GM23338 (cell line): ENCODE measurements around the gene DNAAF2. TPM values are rescaled to one million over a fixed set of nuclear protein-coding genes. Genes with fewer than 3 reads are reported as not detected.

Experiments
- ATAC-seq: fragments of 200-7000 bp; cut with Tn5 transposase; 3 replicates; pipeline ENCODE4 v1.9.1; 2020
- DNase-seq: peaks from one replicate; pipeline ENCODE4 v3.0.0-alpha.2; 2015; ENCODE audit warnings: low spot score
- H2AFZ ChIP-seq: fragments of 200-600 bp; sonication (generic); 2 replicates; pipeline ENCODE4 v1.8.0; 2016; ENCODE audit warnings: antibody characterized with exemption, mild to moderate bottlenecking, moderate library complexity
- H3F3A ChIP-seq: fragments of 200-600 bp; sonication (generic); replicated peaks from 2 replicates; pipeline ENCODE4 v1.8.0; 2017; ENCODE audit warnings: antibody characterized with exemption, mixed run types, low read depth
- H3K27ac ChIP-seq: fragments of 200-600 bp; sonication (generic); 2 replicates; pipeline ENCODE4 v1.6.1; 2016; ENCODE audit warnings: low read depth
- H3K27me3 ChIP-seq: fragments of 200-600 bp; sonication (generic); 2 replicates; pipeline ENCODE4 v1.8.0; 2016; ENCODE audit warnings: mild to moderate bottlenecking, mixed run types, moderate library complexity; ENCODE audit not compliant: insufficient read depth
- H3K36me3 ChIP-seq: fragments of 200-600 bp; sonication (generic); 2 replicates; pipeline ENCODE4 v1.8.0; 2016; ENCODE audit warnings: mild to moderate bottlenecking; ENCODE audit not compliant: insufficient read depth
- H3K4me1 ChIP-seq: fragments of 200-600 bp; sonication (generic); 2 replicates; pipeline ENCODE4 v1.8.0; 2016; ENCODE audit warnings: mild to moderate bottlenecking, moderate library complexity; ENCODE audit not compliant: insufficient read depth
- H3K4me2 ChIP-seq: fragments of 200-600 bp; sonication (generic); 2 replicates; pipeline ENCODE4 v1.7.1; 2017; ENCODE audit warnings: mixed run types
- H3K4me3 ChIP-seq: fragments of 200-600 bp; sonication (generic); 2 replicates; pipeline ENCODE4 v1.6.1; 2016; ENCODE audit warnings: mixed run types
- H3K79me2 ChIP-seq: fragments of 200-600 bp; sonication (generic); replicated peaks from 2 replicates; pipeline ENCODE4 v1.8.0; 2017; ENCODE audit warnings: mild to moderate bottlenecking; ENCODE audit not compliant: insufficient read depth
- H3K9me2 ChIP-seq: fragments of 200-600 bp; sonication (generic); 2 replicates; pipeline ENCODE4 v1.8.0; 2017; ENCODE audit not compliant: insufficient read depth
- H4K20me1 ChIP-seq: fragments of 200-600 bp; sonication (generic); replicated peaks from 2 replicates; pipeline ENCODE4 v1.8.0; 2017; ENCODE audit warnings: mild to moderate bottlenecking; ENCODE audit not compliant: insufficient read depth
- H3K27ac Mint-ChIP-seq: 2 replicates; pipeline ENCODE4 v1.8.0; 2020; ENCODE audit warnings: inconsistent platforms, mild to moderate bottlenecking, moderate library complexity, mixed read lengths
- H3K27me3 Mint-ChIP-seq: 3 replicates; pipeline ENCODE4 v1.8.0; 2022; ENCODE audit warnings: low read depth, mild to moderate bottlenecking, moderate library complexity, mixed read lengths, inconsistent platforms; ENCODE audit not compliant: insufficient read depth, poor library complexity
- H3K36me3 Mint-ChIP-seq: 3 replicates; pipeline ENCODE4 v1.8.0; 2021; ENCODE audit warnings: low read depth, mild to moderate bottlenecking, inconsistent platforms, moderate library complexity, mixed read lengths
- H3K4me1 Mint-ChIP-seq: 3 replicates; pipeline ENCODE4 v1.8.0; 2020; ENCODE audit warnings: mild to moderate bottlenecking, inconsistent platforms, mixed read lengths
- H3K4me3 Mint-ChIP-seq: 3 replicates; pipeline ENCODE4 v1.8.0; 2021; ENCODE audit warnings: moderate library complexity, mild to moderate bottlenecking, inconsistent platforms, mixed read lengths
- H3K9me3 Mint-ChIP-seq: 3 replicates; pipeline ENCODE4 v1.8.0; 2020; ENCODE audit warnings: moderate library complexity, mild to moderate bottlenecking, inconsistent platforms, mixed read lengths
- CREB1 ChIP-seq: fragments of 250-450 bp; sonication (Bioruptor Pico); IDR thresholded peaks from 2 replicates; pipeline ENCODE4 v1.5.0; 2020; ENCODE audit warnings: low read depth, mild to moderate bottlenecking, moderate library complexity
- CTCF ChIP-seq, 2 experiments: fragments of 200-600 bp in 1 of 2; sonication (generic) in 1 of 2; conservative IDR thresholded peaks; 2 replicates each; pipeline versions ENCODE4 v1.5.1 to v1.6.1; 2016 to 2017; ENCODE audit warnings: antibody characterized with exemption in 2 of 2, low read depth in 2 of 2, mild to moderate bottlenecking in 2 of 2, moderate library complexity in 1 of 2
- EZH2 ChIP-seq: fragments of 200-600 bp; sonication (generic); IDR thresholded peaks from one replicate; pipeline ENCODE4 v1.8.0; 2017; ENCODE audit warnings: antibody characterized with exemption, mild to moderate bottlenecking, low read depth; ENCODE audit not compliant: unreplicated experiment
- EZH2phosphoT487 ChIP-seq: fragments of 200-600 bp; sonication (generic); IDR thresholded peaks from one replicate; pipeline ENCODE4 v1.8.1; 2018; ENCODE audit warnings: antibody characterized with exemption; ENCODE audit not compliant: unreplicated experiment
- JUNB ChIP-seq: IDR thresholded peaks from one replicate; pipeline ENCODE4 v1.6.1; 2016; ENCODE audit warnings: antibody characterized with exemption; ENCODE audit not compliant: unreplicated experiment
- NANOG ChIP-seq: IDR thresholded peaks from 2 replicates; pipeline ENCODE4 v1.6.1; 2016; ENCODE audit warnings: antibody characterized with exemption, borderline replicate concordance
- POLR2AphosphoS5 ChIP-seq: IDR thresholded peaks from 2 replicates; pipeline ENCODE4 v1.6.1; 2016; ENCODE audit warnings: antibody characterized with exemption, low read depth
- STAT1 ChIP-seq: IDR thresholded peaks from one replicate; pipeline ENCODE4 v1.6.1; 2016; ENCODE audit warnings: antibody characterized with exemption; ENCODE audit not compliant: unreplicated experiment
- ZNF114 ChIP-seq: fragments of 250-450 bp; sonication (Bioruptor Pico); IDR thresholded peaks from 2 replicates; pipeline ENCODE4 v1.5.0; 2020; ENCODE audit warnings: mild to moderate bottlenecking, moderate library complexity
- ZNF331 ChIP-seq: fragments of 250-450 bp; sonication (Bioruptor Pico); IDR thresholded peaks from 2 replicates; pipeline ENCODE4 v1.5.0; 2020; ENCODE audit warnings: low read depth, mild to moderate bottlenecking, moderate library complexity
- polyA plus RNA-seq: library from polyadenylated mRNA; unstranded; fragments of >200 nt; fragmentation: Nextera tagmentation; extraction: Ambion mirVana; gene quantifications from 2 replicates; pipeline ENCODE4 v1.2.1, GENCODE V29; 2016
- total RNA-seq: library from RNA; depleted of rRNA; stranded (reverse); fragments of >200 nt; shearing (Covaris generic); gene quantifications from 2 replicates; pipeline ENCODE4 v1.2.3, GENCODE V29; 2014
- TF ChIP-seq, protein P1 (sequence below): fragments of 250-450 bp; sonication (Bioruptor Pico); IDR thresholded peaks from 2 replicates; pipeline ENCODE4 v1.5.0; 2020; ENCODE audit warnings: mild to moderate bottlenecking, moderate library complexity
- TF ChIP-seq, protein P2 (sequence below): IDR thresholded peaks from 2 replicates; pipeline ENCODE4 v1.6.1; 2016; ENCODE audit warnings: antibody characterized with exemption
- TF ChIP-seq, protein P3 (sequence below): IDR thresholded peaks from one replicate; pipeline ENCODE4 v1.6.1; 2018; ENCODE audit warnings: antibody characterized with exemption; ENCODE audit not compliant: unreplicated experiment

The DNAAF2 gene
- total and polyA plus RNA-seq, 2 experiments from 2014 or later: 40.4 to 62.6 TPM

DNA sequence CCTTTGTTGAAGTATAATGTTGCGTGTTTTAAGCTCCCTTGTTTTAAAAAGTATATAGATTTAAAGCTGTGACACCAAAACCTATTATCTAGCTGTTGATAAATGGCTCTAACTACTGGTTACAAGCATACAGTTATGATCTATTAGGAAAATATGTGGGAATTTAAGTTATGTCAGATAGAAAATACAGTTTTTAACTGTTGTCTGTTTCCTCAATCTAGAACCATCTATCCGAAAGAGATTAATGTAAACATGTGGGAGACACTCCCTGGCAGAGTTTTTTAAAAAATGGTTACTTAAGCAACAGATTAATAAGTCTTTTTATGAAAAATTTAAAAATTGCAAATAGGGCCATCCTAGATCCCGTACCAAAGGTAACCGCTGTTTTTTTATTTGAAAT is 22.8 kb downstream of the DNAAF2 start:
- no peak for TF ChIP-seq EZH2phosphoT487
- TF ChIP-seq JUNB: no peak
- TF ChIP-seq, protein P1, sequence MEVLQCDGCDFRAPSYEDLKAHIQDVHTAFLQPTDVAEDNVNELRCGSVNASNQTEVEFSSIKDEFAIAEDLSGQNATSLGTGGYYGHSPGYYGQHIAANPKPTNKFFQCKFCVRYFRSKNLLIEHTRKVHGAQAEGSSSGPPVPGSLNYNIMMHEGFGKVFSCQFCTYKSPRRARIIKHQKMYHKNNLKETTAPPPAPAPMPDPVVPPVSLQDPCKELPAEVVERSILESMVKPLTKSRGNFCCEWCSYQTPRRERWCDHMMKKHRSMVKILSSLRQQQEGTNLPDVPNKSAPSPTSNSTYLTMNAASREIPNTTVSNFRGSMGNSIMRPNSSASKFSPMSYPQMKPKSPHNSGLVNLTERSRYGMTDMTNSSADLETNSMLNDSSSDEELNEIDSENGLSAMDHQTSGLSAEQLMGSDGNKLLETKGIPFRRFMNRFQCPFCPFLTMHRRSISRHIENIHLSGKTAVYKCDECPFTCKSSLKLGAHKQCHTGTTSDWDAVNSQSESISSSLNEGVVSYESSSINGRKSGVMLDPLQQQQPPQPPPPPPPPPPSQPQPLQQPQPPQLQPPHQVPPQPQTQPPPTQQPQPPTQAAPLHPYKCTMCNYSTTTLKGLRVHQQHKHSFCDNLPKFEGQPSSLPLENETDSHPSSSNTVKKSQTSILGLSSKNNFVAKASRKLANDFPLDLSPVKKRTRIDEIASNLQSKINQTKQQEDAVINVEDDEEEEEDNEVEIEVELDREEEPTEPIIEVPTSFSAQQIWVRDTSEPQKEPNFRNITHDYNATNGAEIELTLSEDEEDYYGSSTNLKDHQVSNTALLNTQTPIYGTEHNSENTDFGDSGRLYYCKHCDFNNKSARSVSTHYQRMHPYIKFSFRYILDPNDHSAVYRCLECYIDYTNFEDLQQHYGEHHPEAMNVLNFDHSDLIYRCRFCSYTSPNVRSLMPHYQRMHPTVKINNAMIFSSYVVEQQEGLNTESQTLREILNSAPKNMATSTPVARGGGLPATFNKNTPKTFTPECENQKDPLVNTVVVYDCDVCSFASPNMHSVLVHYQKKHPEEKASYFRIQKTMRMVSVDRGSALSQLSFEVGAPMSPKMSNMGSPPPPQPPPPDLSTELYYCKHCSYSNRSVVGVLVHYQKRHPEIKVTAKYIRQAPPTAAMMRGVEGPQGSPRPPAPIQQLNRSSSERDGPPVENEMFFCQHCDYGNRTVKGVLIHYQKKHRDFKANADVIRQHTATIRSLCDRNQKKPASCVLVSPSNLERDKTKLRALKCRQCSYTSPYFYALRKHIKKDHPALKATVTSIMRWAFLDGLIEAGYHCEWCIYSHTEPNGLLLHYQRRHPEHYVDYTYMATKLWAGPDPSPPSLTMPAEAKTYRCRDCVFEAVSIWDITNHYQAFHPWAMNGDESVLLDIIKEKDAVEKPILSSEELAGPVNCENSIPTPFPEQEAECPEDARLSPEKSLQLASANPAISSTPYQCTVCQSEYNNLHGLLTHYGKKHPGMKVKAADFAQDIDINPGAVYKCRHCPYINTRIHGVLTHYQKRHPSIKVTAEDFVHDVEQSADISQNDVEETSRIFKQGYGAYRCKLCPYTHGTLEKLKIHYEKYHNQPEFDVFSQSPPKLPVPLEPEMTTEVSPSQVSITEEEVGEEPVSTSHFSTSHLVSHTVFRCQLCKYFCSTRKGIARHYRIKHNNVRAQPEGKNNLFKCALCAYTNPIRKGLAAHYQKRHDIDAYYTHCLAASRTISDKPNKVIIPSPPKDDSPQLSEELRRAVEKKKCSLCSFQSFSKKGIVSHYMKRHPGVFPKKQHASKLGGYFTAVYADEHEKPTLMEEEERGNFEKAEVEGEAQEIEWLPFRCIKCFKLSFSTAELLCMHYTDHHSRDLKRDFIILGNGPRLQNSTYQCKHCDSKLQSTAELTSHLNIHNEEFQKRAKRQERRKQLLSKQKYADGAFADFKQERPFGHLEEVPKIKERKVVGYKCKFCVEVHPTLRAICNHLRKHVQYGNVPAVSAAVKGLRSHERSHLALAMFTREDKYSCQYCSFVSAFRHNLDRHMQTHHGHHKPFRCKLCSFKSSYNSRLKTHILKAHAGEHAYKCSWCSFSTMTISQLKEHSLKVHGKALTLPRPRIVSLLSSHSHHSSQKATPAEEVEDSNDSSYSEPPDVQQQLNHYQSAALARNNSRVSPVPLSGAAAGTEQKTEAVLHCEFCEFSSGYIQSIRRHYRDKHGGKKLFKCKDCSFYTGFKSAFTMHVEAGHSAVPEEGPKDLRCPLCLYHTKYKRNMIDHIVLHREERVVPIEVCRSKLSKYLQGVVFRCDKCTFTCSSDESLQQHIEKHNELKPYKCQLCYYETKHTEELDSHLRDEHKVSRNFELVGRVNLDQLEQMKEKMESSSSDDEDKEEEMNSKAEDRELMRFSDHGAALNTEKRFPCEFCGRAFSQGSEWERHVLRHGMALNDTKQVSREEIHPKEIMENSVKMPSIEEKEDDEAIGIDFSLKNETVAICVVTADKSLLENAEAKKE (CRISPR knock-in tag): no peak
- no peak for TF ChIP-seq ZNF331 (CRISPR knock-in tag)
- no peak for TF ChIP-seq ZNF114 (CRISPR knock-in tag)
- TF ChIP-seq STAT1: no peak
- no peak for TF ChIP-seq CTCF (conservative IDR thresholded peaks at IDR 0.05; ENCODE audit: low read depth in 2 of 2)
- TF ChIP-seq, protein P2, sequence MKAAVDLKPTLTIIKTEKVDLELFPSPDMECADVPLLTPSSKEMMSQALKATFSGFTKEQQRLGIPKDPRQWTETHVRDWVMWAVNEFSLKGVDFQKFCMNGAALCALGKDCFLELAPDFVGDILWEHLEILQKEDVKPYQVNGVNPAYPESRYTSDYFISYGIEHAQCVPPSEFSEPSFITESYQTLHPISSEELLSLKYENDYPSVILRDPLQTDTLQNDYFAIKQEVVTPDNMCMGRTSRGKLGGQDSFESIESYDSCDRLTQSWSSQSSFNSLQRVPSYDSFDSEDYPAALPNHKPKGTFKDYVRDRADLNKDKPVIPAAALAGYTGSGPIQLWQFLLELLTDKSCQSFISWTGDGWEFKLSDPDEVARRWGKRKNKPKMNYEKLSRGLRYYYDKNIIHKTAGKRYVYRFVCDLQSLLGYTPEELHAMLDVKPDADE: no peak
- TF ChIP-seq, protein P3, sequence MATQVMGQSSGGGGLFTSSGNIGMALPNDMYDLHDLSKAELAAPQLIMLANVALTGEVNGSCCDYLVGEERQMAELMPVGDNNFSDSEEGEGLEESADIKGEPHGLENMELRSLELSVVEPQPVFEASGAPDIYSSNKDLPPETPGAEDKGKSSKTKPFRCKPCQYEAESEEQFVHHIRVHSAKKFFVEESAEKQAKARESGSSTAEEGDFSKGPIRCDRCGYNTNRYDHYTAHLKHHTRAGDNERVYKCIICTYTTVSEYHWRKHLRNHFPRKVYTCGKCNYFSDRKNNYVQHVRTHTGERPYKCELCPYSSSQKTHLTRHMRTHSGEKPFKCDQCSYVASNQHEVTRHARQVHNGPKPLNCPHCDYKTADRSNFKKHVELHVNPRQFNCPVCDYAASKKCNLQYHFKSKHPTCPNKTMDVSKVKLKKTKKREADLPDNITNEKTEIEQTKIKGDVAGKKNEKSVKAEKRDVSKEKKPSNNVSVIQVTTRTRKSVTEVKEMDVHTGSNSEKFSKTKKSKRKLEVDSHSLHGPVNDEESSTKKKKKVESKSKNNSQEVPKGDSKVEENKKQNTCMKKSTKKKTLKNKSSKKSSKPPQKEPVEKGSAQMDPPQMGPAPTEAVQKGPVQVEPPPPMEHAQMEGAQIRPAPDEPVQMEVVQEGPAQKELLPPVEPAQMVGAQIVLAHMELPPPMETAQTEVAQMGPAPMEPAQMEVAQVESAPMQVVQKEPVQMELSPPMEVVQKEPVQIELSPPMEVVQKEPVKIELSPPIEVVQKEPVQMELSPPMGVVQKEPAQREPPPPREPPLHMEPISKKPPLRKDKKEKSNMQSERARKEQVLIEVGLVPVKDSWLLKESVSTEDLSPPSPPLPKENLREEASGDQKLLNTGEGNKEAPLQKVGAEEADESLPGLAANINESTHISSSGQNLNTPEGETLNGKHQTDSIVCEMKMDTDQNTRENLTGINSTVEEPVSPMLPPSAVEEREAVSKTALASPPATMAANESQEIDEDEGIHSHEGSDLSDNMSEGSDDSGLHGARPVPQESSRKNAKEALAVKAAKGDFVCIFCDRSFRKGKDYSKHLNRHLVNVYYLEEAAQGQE: no peak
- no peak for TF ChIP-seq NANOG
- no peak for TF ChIP-seq POLR2AphosphoS5
- no peak for TF ChIP-seq CREB1 (CRISPR knock-in tag)
- no peak for TF ChIP-seq EZH2
- Mint-ChIP-seq H3K36me3 (peaks cover 44% of the 10 kb centered on the region; the same call in 2 of the 3 replicates), H3K27me3 (no peaks in the 10 kb centered on the region), H3K4me3 (no peak overlapping the region), H3K9me3 (no peaks in the 10 kb centered on the region), H3K4me1 (peaks cover 2% of the 10 kb centered on the region; the same call in 2 of the 3 replicates), H3K27ac (no peak overlapping the region)
- Histone ChIP-seq H3K4me2 (no peak overlapping the region), H2AFZ (no peak overlapping the region), H3K27ac (no peak overlapping the region), H3K9me2 (no peaks in the 10 kb centered on the region), H3F3A (no peaks in the 10 kb centered on the region; the same call in 1 of the 2 replicates), H3K36me3 (peaks cover 10% of the 10 kb centered on the region), H3K4me3 (no peak overlapping the region), H3K4me1 (no peaks in the 10 kb centered on the region), H3K79me2 (peaks cover 14% of the 10 kb centered on the region; the same call in 1 of the 2 replicates), H3K27me3 (no peaks in the 10 kb centered on the region), H4K20me1 (peaks cover 20% of the 10 kb centered on the region; the same call in 1 of the 2 replicates)
- no peak for DNase-seq
- ATAC-seq: no peak
